HepG2 (cell line): ENCODE data around the gene CCDC201. TPM values are rescaled to one million over a fixed set of nuclear protein-coding genes. Genes with fewer than 3 reads are reported as not detected.

Experiments used
- GTF3A ChIP-seq: sonication (generic); formaldehyde crosslinking; conservative IDR thresholded peaks from 2 replicates; pipeline ENCODE4 v1.4.0; 2020; ENCODE audit warnings: mild to moderate bottlenecking, missing genetic modification reagents
- HBP1 ChIP-seq: IDR thresholded peaks from 2 replicates; pipeline ENCODE4 v1.6.1; 2016; ENCODE audit warnings: low read depth, control low read depth
- HNF1B ChIP-seq: sonication (generic); formaldehyde crosslinking; IDR thresholded peaks from 2 replicates; pipeline ENCODE4 v1.5.1; 2020; ENCODE audit warnings: mild to moderate bottlenecking, moderate library complexity, missing genetic modification reagents
- HNRNPLL ChIP-seq: fragments of 200-400 bp; formaldehyde crosslinking; IDR thresholded peaks from 2 replicates; pipeline ENCODE4 v1.6.1; 2017; ENCODE audit warnings: mild to moderate bottlenecking, low read depth, low read length; ENCODE audit not compliant: poor library complexity, severe bottlenecking
- KDM2A ChIP-seq: sonication (generic); formaldehyde crosslinking; IDR thresholded peaks from 2 replicates; pipeline ENCODE4 v1.4.0; 2020; ENCODE audit warnings: low read depth, missing genetic modification reagents, borderline replicate concordance
- KLF11 ChIP-seq: IDR thresholded peaks from 2 replicates; pipeline ENCODE4 v1.6.1; 2016; ENCODE audit warnings: missing compliant biosample characterization
- NRL ChIP-seq: sonication (generic); formaldehyde crosslinking; IDR thresholded peaks from 2 replicates; pipeline ENCODE4 v1.5.0; 2020; ENCODE audit warnings: missing genetic modification reagents, mild to moderate bottlenecking, moderate library complexity, borderline replicate concordance
- RARG ChIP-seq: sonication (generic); formaldehyde crosslinking; IDR thresholded peaks from 2 replicates; pipeline ENCODE4 v1.4.0; 2020; ENCODE audit warnings: low read depth, mild to moderate bottlenecking, missing genetic modification reagents
- SRY ChIP-seq: sonication (generic); formaldehyde crosslinking; IDR thresholded peaks from 2 replicates; pipeline ENCODE4 v1.8.0; 2022; ENCODE audit warnings: mild to moderate bottlenecking, missing genetic modification reagents
- TAF15 ChIP-seq: fragments of 200-400 bp; formaldehyde crosslinking; IDR thresholded peaks from one replicate; pipeline ENCODE4 v1.6.1; 2018; ENCODE audit warnings: mild to moderate bottlenecking, low read depth, low read length; ENCODE audit not compliant: poor library complexity, severe bottlenecking
- TBL1XR1 ChIP-seq: fragments of 150-350 bp; IDR thresholded peaks from 2 replicates; pipeline ENCODE4 v1.6.1; 2014; ENCODE audit warnings: borderline replicate concordance, low read length; ENCODE audit not compliant: partially characterized antibody
- TEAD2 ChIP-seq: sonication (generic); formaldehyde crosslinking; IDR thresholded peaks from 2 replicates; pipeline ENCODE4 v1.9.0; 2021; ENCODE audit warnings: missing genetic modification reagents
- XBP1 ChIP-seq: sonication (generic); formaldehyde crosslinking; IDR thresholded peaks from 2 replicates; pipeline ENCODE4 v1.5.0; 2020; ENCODE audit warnings: missing genetic modification reagents
- ZFP36 ChIP-seq: fragments of 150-350 bp; IDR thresholded peaks from 2 replicates; pipeline ENCODE4 v1.6.1; 2018; ENCODE audit warnings: borderline replicate concordance, low read length, low read depth; ENCODE audit not compliant: partially characterized antibody
- ZNF224 ChIP-seq: sonication (generic); formaldehyde crosslinking; IDR thresholded peaks from 2 replicates; pipeline ENCODE4 v1.5.0; 2020; ENCODE audit warnings: mild to moderate bottlenecking, missing genetic modification reagents
- ZNF282 ChIP-seq: fragments of 450-650 bp; IDR thresholded peaks from 2 replicates; pipeline ENCODE4 v1.6.1; 2018; ENCODE audit not compliant: partially characterized antibody
- ZNF343 ChIP-seq: sonication (generic); formaldehyde crosslinking; IDR thresholded peaks from 2 replicates; pipeline ENCODE4 v1.4.0; 2020; ENCODE audit warnings: mild to moderate bottlenecking, missing genetic modification reagents
- ZNF556 ChIP-seq: sonication (generic); formaldehyde crosslinking; IDR thresholded peaks from 2 replicates; pipeline ENCODE4 v1.4.0; 2020; ENCODE audit warnings: mild to moderate bottlenecking, missing genetic modification reagents, borderline replicate concordance
- ZNF598 ChIP-seq: sonication (generic); formaldehyde crosslinking; IDR thresholded peaks from 2 replicates; pipeline ENCODE4 v1.5.1; 2020; ENCODE audit warnings: mild to moderate bottlenecking, missing genetic modification reagents, borderline replicate concordance
- ZNF674 ChIP-seq: sonication (generic); formaldehyde crosslinking; IDR thresholded peaks from 2 replicates; pipeline ENCODE4 v1.5.0; 2020; ENCODE audit warnings: low read depth, mild to moderate bottlenecking, missing genetic modification reagents
- polyA plus RNA-seq, 8 experiments: library from polyadenylated mRNA; depleted of rRNA in 3 of 8; stranded (reverse) in 7 of 8; unstranded in 1 of 8; fragments of >200 nt; fragmentation: Illumina TruSeq in 4 of 8; extraction: Trizol in 4 of 8; gene quantifications; 2 replicates each; pipeline versions ENCODE4 v1.2.1 to v1.2.3, GENCODE V29; 2011 to 2016; ENCODE audit warnings: low read depth in 4 of 8, missing spikeins in 1 of 8, mixed read lengths in 1 of 8; ENCODE audit not compliant: insufficient read depth in 1 of 8
- total RNA-seq, 5 experiments: library from RNA; depleted of rRNA; stranded (reverse); fragments of >200 nt; fragmentation: Illumina TruSeq; extraction: Trizol; gene quantifications; 2 replicates each; pipeline ENCODE4 v1.2.3, GENCODE V29; 2016; ENCODE audit warnings: low read depth in 1 of 5
- TF ChIP-seq, protein P1 (sequence below): sonication (generic); formaldehyde crosslinking; IDR thresholded peaks from 2 replicates; pipeline ENCODE4 v1.5.1; 2020; ENCODE audit warnings: missing genetic modification reagents, mild to moderate bottlenecking, borderline replicate concordance
- TF ChIP-seq, protein P2 (sequence below): IDR thresholded peaks from 2 replicates; pipeline ENCODE4 v1.6.1; 2018; ENCODE audit warnings: missing genetic modification reagents
- TF ChIP-seq, protein P3 (sequence below): fragments of 450-650 bp; IDR thresholded peaks from 2 replicates; pipeline ENCODE4 v1.6.1; 2016

CCDC201 gene
- total and polyA plus RNA-seq, 2 of the 13 experiments (the other 11 are each of a cell fraction or from before 2014, with no cell fraction given) = 0.92 TPM; not detected in 1

GRCh38 chr7:45893374-45893995 is 20.6 kb upstream of the CCDC201 start (continued):
- TF ChIP-seq, protein P1, sequence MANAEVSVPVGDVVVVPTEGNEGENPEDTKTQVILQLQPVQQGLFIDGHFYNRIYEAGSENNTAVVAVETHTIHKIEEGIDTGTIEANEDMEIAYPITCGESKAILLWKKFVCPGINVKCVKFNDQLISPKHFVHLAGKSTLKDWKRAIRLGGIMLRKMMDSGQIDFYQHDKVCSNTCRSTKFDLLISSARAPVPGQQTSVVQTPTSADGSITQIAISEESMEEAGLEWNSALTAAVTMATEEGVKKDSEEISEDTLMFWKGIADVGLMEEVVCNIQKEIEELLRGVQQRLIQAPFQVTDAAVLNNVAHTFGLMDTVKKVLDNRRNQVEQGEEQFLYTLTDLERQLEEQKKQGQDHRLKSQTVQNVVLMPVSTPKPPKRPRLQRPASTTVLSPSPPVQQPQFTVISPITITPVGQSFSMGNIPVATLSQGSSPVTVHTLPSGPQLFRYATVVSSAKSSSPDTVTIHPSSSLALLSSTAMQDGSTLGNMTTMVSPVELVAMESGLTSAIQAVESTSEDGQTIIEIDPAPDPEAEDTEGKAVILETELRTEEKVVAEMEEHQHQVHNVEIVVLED (CRISPR knock-in tag) = no peak
- TF ChIP-seq NRL (CRISPR knock-in tag) (0 out of 2 replicates have a peak, but pooled peaks have one; percentile 6), TBL1XR1 (peak; percentile 21), RARG (CRISPR knock-in tag) (no peak; the same call in 1 of the 2 replicates), HBP1 (no peak), GTF3A (no peak), ZNF343 (CRISPR knock-in tag) (peak; percentile 59; the same call in 1 of the 2 replicates), KLF11 (no peak), ZFP36 (no peak), HNRNPLL (no peak), ZNF556 (CRISPR knock-in tag) (no peak), ZNF282 (no peak), XBP1 (CRISPR knock-in tag) (no peak), ZNF224 (CRISPR knock-in tag) (no peak), TEAD2 (CRISPR knock-in tag) (no peak), TAF15 (no peak), KDM2A (CRISPR knock-in tag) (no peak; the same call in 1 of the 2 replicates), SRY (CRISPR knock-in tag) (no peak; the same call in 1 of the 2 replicates), ZNF674 (CRISPR knock-in tag) (no peak), ZNF598 (CRISPR knock-in tag) (no peak), HNF1B (0 out of 2 replicates have a peak, but pooled peaks have one; percentile 9)
- TF ChIP-seq, protein P2, sequence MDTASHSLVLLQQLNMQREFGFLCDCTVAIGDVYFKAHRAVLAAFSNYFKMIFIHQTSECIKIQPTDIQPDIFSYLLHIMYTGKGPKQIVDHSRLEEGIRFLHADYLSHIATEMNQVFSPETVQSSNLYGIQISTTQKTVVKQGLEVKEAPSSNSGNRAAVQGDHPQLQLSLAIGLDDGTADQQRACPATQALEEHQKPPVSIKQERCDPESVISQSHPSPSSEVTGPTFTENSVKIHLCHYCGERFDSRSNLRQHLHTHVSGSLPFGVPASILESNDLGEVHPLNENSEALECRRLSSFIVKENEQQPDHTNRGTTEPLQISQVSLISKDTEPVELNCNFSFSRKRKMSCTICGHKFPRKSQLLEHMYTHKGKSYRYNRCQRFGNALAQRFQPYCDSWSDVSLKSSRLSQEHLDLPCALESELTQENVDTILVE = no peak
- TF ChIP-seq, protein P3, sequence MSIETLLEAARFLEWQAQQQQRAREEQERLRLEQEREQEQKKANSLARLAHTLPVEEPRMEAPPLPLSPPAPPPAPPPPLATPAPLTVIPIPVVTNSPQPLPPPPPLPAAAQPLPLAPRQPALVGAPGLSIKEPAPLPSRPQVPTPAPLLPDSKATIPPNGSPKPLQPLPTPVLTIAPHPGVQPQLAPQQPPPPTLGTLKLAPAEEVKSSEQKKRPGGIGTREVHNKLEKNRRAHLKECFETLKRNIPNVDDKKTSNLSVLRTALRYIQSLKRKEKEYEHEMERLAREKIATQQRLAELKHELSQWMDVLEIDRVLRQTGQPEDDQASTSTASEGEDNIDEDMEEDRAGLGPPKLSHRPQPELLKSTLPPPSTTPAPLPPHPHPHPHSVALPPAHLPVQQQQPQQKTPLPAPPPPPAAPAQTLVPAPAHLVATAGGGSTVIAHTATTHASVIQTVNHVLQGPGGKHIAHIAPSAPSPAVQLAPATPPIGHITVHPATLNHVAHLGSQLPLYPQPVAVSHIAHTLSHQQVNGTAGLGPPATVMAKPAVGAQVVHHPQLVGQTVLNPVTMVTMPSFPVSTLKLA = peak; percentile 25; the same call in 1 of the 2 replicates
